ENCODE measurements around the gene SEMA5B.

SEMA5B gene

GRCh38 chr3:122996038-122996580 lies 31.5 kb downstream of the SEMA5B start:
- no peak for DNase-seq (ENCODE audit: low read depth in 2 of 2)

GRCh38 chr3:122994954-122995353 lies 32.6 kb downstream of the SEMA5B start:
- no peak for DNase-seq (ENCODE audit: low read depth in 2 of 2)

GRCh38 chr3:122993124-122993978 lies 34.2 kb downstream of the SEMA5B start:
- DNase-seq (ENCODE audit: low read depth in 2 of 2), result no peak

GRCh38 chr3:122992676-122993075 lies 34.9 kb downstream of the SEMA5B start:
- no peak for DNase-seq (ENCODE audit: low read depth in 2 of 2)

GRCh38 chr3:122992133-122992532 lies 35.4 kb downstream of the SEMA5B start:
- no peak for DNase-seq (ENCODE audit: low read depth in 2 of 2)

- no peak for DNase-seq (ENCODE audit: low read depth in 2 of 2)
Observed at GRCh38 chr3:122991236-122991985, 36.2 kb downstream of the SEMA5B start.

- no peak for DNase-seq (ENCODE audit: low read depth in 2 of 2)
Observed at GRCh38 chr3:122989856-122990575, 37.5 kb downstream of the SEMA5B start.

GRCh38 chr3:122988508-122988907 lies 39.1 kb downstream of the SEMA5B start:
- DNase-seq (ENCODE audit: low read depth in 2 of 2), result no peak

- DNase-seq (ENCODE audit: low read depth in 2 of 2), result no peak
Observed at GRCh38 chr3:122987736-122988319, 39.7 kb downstream of the SEMA5B start.

GRCh38 chr3:122987231-122987630 lies 40.3 kb downstream of the SEMA5B start:
- no peak for DNase-seq (ENCODE audit: low read depth in 2 of 2)

GRCh38 chr3:122986693-122987179 lies 40.8 kb downstream of the SEMA5B start:
- no peak for DNase-seq (ENCODE audit: low read depth in 2 of 2)

- no peak for DNase-seq (ENCODE audit: low read depth in 2 of 2)
Observed at GRCh38 chr3:122985539-122985938, 42.0 kb downstream of the SEMA5B start.

- DNase-seq (ENCODE audit: low read depth in 2 of 2), result no peak
Observed at GRCh38 chr3:122984650-122985049, 42.9 kb downstream of the SEMA5B start.

GRCh38 chr3:122984007-122984406 lies 43.6 kb downstream of the SEMA5B start:
- no peak for DNase-seq (ENCODE audit: low read depth in 2 of 2)

GRCh38 chr3:122982216-122983185 lies 45.1 kb downstream of the SEMA5B start:
- DNase-seq (ENCODE audit: low read depth in 2 of 2), result no peak

GRCh38 chr3:122979211-122979610 lies 48.4 kb downstream of the SEMA5B start:
- DNase-seq (ENCODE audit: low read depth in 2 of 2), result no peak

- DNase-seq (ENCODE audit: low read depth in 2 of 2), result no peak
Observed at GRCh38 chr3:122978569-122978968, 49.0 kb downstream of the SEMA5B start.

GRCh38 chr3:122977746-122978466 lies 49.7 kb downstream of the SEMA5B start:
- no peak for DNase-seq (ENCODE audit: low read depth in 2 of 2)

GRCh38 chr3:122975924-122976293 lies 51.7 kb downstream of the SEMA5B start:
- DNase-seq (ENCODE audit: low read depth in 2 of 2), result no peak
